ENCODE measurements around the gene MGAM2.
"Not testable (repeated sequence)": the region's sequence is repeated elsewhere in the genome, so short reads cannot be mapped to it uniquely, and the experiment has no call there.

Gene MGAM2

GRCh38 chr7:142111499-142111898 is at the start of gene MGAM2:
MGAM2 (plus strand) TSS chr7:142111718; CDS start chr7:142116874, 5,156 bp downstream.
- DNase-seq (ENCODE audit: low read depth), result no peak

GRCh38 chr7:142063551-142064442 is 47.7 kb upstream of the MGAM2 start:
- DNase-seq (ENCODE audit: low read depth), result no peak

DNA sequence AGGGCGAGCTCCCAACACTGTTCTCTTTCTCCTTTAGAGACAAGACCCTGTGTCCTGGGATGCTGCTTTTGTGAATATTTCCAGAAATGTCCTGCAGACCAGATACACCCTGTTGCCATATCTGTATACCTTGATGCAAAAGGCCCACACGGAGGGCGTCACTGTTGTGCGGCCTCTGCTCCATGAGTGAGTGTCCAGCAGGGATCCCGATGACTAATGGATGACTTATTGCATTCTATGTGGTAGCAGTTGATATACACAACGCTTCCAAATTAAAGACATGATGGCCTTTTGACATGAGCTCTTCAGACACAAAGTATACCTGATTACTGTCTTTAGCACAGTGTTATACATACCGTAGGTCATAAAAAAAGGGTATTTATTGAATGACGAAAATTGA is 45.0 kb upstream of the MGAM2 start:
- no peak for DNase-seq (ENCODE audit: low read depth)

GRCh38 chr7:142077762-142078161 is 33.8 kb upstream of the MGAM2 start:
- DNase-seq (ENCODE audit: low read depth), result no peak

DNA sequence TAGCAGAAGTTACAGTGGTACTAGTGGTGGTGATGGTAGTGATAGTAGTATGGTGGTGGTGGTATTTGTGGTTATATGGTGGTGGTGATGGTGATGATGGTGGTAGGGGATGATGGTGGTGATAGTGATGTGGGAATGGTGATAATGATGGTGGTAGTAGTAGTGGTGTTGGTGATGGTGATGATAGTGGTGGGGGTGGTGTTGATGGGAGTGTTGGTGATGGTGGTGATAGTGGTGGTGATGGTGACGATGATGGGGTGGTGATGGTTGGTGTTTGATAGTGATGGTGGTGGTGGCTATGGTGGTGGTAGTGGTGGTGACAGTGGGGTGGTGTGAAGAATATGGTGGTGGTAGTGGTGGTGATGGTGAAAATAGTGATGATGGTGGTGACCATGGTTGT is 27.9 kb upstream of the MGAM2 start:
- DNase-seq (ENCODE audit: low read depth), result no peak

- DNase-seq (ENCODE audit: low read depth), result no peak
Observed at GRCh38 chr7:142085428-142085827, 26.1 kb upstream of the MGAM2 start.

- DNase-seq (ENCODE audit: low read depth), result no peak
Observed at GRCh38 chr7:142088022-142088714, 23.4 kb upstream of the MGAM2 start.

GRCh38 chr7:142089035-142089434 is 22.5 kb upstream of the MGAM2 start:
- no peak for DNase-seq (ENCODE audit: low read depth)

DNA sequence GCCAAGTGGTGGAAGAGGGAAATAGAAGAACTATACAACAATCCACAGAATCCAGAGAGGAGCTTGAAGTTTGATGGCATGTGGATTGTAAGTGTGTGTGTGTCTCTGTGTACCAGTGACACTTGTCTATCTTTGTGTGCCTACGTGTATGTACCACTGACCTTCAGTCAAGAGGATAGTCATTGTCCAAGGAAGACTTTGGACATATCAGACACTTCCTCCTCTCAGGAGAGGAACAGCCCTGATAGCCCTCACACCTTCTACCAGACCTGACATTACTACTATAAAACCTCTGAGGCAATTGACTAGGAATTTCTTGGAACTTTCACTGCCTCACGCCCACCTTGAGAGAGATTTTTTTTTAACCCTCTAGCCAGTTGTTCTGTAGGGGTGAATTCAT is 19.6 kb upstream of the MGAM2 start:
- no peak for DNase-seq (ENCODE audit: low read depth)

DNA sequence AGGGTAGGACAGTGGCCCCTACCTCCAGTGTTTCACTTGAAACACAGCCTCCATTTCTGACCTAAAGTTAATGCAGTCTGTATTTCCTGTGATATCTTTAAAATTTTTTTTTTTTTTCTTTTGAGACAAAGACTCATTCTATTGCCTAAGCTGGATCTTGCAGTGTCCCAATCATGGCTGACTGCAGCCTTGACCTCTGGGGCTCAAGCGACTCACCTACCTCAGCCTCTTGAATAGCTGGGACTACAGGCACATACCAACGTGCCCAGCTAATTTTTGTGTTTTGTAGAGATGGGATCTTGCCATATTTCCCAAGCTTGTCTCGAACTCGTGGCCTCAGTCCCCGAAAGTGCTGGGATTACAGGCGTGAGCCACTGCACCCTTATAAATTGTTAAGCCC is 16.7 kb upstream of the MGAM2 start:
- DNase-seq (ENCODE audit: low read depth), result no peak

GRCh38 chr7:142097571-142097970 is 13.9 kb upstream of the MGAM2 start:
- DNase-seq (ENCODE audit: low read depth), result no peak

- no peak for DNase-seq (ENCODE audit: low read depth)
Observed at GRCh38 chr7:142098004-142098403, 13.5 kb upstream of the MGAM2 start.

DNA sequence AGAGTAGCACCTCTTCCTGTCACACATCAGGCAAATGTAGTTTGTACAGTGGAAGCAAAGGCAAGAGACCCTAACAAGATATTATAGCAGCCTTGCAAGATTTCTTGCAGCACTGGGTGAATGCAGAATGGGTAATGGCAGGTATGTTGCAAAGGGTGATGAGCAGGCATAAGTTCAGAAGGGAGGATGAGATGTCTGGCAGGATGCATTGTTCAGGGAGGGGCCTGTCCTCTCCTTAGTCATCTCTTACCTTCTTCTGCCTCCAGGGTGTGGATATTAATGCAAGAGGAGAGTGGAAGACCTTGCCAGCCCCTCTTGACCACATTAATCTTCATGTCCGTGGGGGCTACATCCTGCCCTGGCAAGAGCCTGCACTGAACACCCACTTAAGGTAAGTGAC is 12.2 kb upstream of the MGAM2 start:
- DNase-seq (ENCODE audit: low read depth), result not testable (repeated sequence)

DNA sequence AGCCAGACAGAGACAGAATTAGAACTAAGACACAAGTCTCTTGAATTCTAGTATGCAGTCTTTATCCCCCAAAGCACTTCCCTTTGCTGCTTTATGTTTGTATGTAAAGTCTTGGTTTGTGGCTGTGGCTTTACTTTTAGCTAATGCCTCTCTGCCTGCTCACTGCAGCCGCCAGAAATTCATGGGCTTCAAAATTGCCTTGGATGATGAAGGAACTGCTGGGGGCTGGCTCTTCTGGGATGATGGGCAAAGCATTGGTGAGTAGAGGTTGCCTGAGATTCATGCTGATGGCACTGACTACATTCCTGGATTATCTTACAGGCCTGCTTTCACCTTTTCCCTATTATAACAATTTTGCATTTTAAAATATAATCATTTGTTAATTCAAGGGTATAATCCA is 10.9 kb upstream of the MGAM2 start:
- no peak for DNase-seq (ENCODE audit: low read depth)

DNA sequence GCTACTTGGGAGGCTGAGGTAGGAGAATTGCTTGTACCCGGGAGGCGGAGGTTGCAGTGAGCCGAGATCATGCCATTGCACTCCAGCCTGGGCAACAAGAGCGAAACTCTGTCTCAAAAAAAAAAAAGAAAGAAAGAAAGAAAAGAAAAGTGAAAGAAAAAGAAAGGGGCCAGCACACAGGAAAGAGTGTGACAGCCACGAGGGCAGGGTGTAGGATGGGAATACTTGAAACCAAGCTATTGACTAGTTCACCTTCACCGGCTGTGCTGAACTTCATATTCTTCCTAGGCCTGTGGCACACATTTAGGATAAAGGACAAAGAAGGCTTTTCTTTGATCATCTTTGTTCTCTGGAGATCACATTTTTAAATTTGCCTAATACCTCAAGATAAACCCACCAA is 9.7 kb upstream of the MGAM2 start:
- not testable (repeated sequence) for DNase-seq (ENCODE audit: low read depth)

- no peak for DNase-seq (ENCODE audit: low read depth)
Observed at GRCh38 chr7:142104550-142105527, 6.7 kb upstream of the MGAM2 start.

- no peak for DNase-seq (ENCODE audit: low read depth)
Observed at GRCh38 chr7:142108728-142109505, 2.6 kb upstream of the MGAM2 start.

DNA sequence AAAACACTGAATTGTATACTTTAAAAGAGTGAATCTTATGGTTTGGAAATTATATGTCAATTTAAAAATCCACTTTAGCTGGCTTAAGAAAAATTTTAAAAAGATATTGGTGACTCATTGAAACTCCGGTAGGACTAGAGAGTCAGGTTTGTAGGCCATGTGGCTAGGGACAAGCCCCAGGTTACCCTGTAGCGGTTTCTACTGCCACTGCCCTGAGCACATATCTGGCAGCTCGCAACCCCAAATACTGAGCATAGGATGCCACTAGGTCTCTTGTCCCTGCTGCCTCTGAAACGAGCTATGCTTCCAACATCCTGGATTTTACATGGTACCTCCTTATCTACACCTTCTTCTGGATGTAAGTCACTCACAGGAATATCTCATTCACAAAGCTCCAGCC is 1.4 kb upstream of the MGAM2 start:
- DNase-seq (ENCODE audit: low read depth), result no peak

DNA sequence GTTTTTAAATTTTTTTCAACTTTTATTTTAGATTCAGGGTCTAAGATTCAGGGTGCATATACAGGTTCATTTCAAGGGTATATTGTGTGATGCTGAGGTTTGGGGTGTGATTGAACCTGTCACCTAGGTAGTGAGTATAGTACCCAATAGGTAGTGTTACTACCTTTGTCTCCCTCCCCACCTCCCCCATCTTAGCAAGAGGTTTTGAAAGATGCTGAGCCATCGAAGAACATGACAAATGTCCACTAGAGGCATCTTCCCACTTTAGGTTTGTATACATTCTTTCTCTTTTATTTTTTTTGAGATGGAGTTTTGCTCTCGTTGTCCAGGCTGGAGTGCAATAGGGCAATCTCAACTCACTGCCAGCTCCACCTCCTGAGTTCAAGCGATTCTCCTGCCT is 880 bp upstream of the MGAM2 start:
- DNase-seq (ENCODE audit: low read depth), result no peak

GRCh38 chr7:142112086-142112485 is 568 bp downstream of the MGAM2 start:
- no peak for DNase-seq (ENCODE audit: low read depth)

GRCh38 chr7:142114207-142114606 is 2.7 kb downstream of the MGAM2 start:
- no peak for DNase-seq (ENCODE audit: low read depth)
